Measurements from ENCODE around the gene SCUBE3. TPM values are rescaled to one million over a fixed set of nuclear protein-coding genes. Genes with fewer than 3 reads are reported as not detected.

SCUBE3 gene
- total and polyA plus RNA-seq, 2 experiments from 2014 or later, result 8.7 to 10.2 TPM

GRCh38 chr6:35295036-35295435, 81.3 kb downstream of the SCUBE3 start:
- H2AFZ ChIP-seq, result no peak overlapping the region
- DNase-seq (ENCODE audit: low spot score), result no peak
- no peak overlapping the region for H3K4me3 ChIP-seq
- 97% methylated on average over 2 of the region's 2 CpGs for WGBS (ENCODE audit: low lambda C conversion rate, missing lambda C conversion rate)
- H3K9me2 ChIP-seq (replicated peaks; ENCODE audit: insufficient read depth), result no peaks in the 10 kb centered on the region
- H3K27me3 ChIP-seq, result no peaks in the 10 kb centered on the region
- H3K27ac ChIP-seq, result no peak overlapping the region
- no peaks in the 10 kb centered on the region for H3K9me3 ChIP-seq (ENCODE audit: low read depth)
- H3K4me1 ChIP-seq (ENCODE audit: insufficient read depth), result peaks cover 5% of the 10 kb centered on the region
- H3K4me2 ChIP-seq, result no peak overlapping the region
- no peaks in the 10 kb centered on the region for H3K79me2 ChIP-seq
- H4K20me1 ChIP-seq (ENCODE audit: insufficient read depth, poor library complexity, severe bottlenecking), result no peaks in the 10 kb centered on the region
- TF ChIP-seq, protein P1, sequence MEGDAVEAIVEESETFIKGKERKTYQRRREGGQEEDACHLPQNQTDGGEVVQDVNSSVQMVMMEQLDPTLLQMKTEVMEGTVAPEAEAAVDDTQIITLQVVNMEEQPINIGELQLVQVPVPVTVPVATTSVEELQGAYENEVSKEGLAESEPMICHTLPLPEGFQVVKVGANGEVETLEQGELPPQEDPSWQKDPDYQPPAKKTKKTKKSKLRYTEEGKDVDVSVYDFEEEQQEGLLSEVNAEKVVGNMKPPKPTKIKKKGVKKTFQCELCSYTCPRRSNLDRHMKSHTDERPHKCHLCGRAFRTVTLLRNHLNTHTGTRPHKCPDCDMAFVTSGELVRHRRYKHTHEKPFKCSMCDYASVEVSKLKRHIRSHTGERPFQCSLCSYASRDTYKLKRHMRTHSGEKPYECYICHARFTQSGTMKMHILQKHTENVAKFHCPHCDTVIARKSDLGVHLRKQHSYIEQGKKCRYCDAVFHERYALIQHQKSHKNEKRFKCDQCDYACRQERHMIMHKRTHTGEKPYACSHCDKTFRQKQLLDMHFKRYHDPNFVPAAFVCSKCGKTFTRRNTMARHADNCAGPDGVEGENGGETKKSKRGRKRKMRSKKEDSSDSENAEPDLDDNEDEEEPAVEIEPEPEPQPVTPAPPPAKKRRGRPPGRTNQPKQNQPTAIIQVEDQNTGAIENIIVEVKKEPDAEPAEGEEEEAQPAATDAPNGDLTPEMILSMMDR (IDR thresholded peaks at IDR 0.05; ENCODE audit: poor library complexity), result no peak
- TF ChIP-seq EZH2 (IDR thresholded peaks at IDR 0.05; ENCODE audit: borderline replicate concordance), result no peak
- TF ChIP-seq EZH2phosphoT487 (IDR thresholded peaks at IDR 0.05; ENCODE audit: low read depth, severe bottlenecking, unreplicated experiment), result no peak
- no peaks in the 10 kb centered on the region for H3K36me3 ChIP-seq (replicated peaks; ENCODE audit: insufficient read depth, low read depth)

GRCh38 chr6:35295521-35296315, 82.0 kb downstream of the SCUBE3 start:
- Histone ChIP-seq H3K36me3 (replicated peaks; ENCODE audit: insufficient read depth, low read depth) (no peaks in the 10 kb centered on the region), H3K4me1 (ENCODE audit: insufficient read depth) (peaks cover 5% of the 10 kb centered on the region), H3K9me3 (ENCODE audit: low read depth) (no peaks in the 10 kb centered on the region), H3K9me2 (replicated peaks; ENCODE audit: insufficient read depth) (no peaks in the 10 kb centered on the region), H3K27ac (no peak overlapping the region), H3K4me2 (no peak overlapping the region), H4K20me1 (ENCODE audit: insufficient read depth, poor library complexity, severe bottlenecking) (no peaks in the 10 kb centered on the region), H3K27me3 (no peaks in the 10 kb centered on the region), H3K4me3 (no peak overlapping the region), H2AFZ (no peak overlapping the region), H3K79me2 (no peaks in the 10 kb centered on the region)
- TF ChIP-seq, protein P1 (IDR thresholded peaks at IDR 0.05; ENCODE audit: poor library complexity), result no peak
- no peak for TF ChIP-seq EZH2phosphoT487 (IDR thresholded peaks at IDR 0.05; ENCODE audit: low read depth, severe bottlenecking, unreplicated experiment)
- TF ChIP-seq EZH2 (IDR thresholded peaks at IDR 0.05; ENCODE audit: borderline replicate concordance), result no peak
- 83% methylated on average over 3 of the region's 3 CpGs for WGBS (ENCODE audit: low lambda C conversion rate, missing lambda C conversion rate)
- no peak for DNase-seq (ENCODE audit: low spot score)

GRCh38 chr6:35296931-35297600, 83.3 kb downstream of the SCUBE3 start:
- H3K27ac ChIP-seq, result peak overlapping the region; percentile 11
- WGBS (ENCODE audit: low lambda C conversion rate, missing lambda C conversion rate), result 76% methylated on average over 6 of the region's 6 CpGs
- H2AFZ ChIP-seq, result no peak overlapping the region
- H3K9me3 ChIP-seq (ENCODE audit: low read depth), result no peaks in the 10 kb centered on the region
- H3K4me1 ChIP-seq (ENCODE audit: insufficient read depth), result peaks cover 5% of the 10 kb centered on the region
- H4K20me1 ChIP-seq (ENCODE audit: insufficient read depth, poor library complexity, severe bottlenecking), result no peaks in the 10 kb centered on the region
- H3K4me2 ChIP-seq, result peak overlapping the region; percentile 81
- no peaks in the 10 kb centered on the region for H3K79me2 ChIP-seq
- H3K27me3 ChIP-seq, result no peaks in the 10 kb centered on the region
- DNase-seq (ENCODE audit: low spot score), result no peak
- H3K36me3 ChIP-seq (replicated peaks; ENCODE audit: insufficient read depth, low read depth), result no peaks in the 10 kb centered on the region
- no peak overlapping the region for H3K4me3 ChIP-seq
- H3K9me2 ChIP-seq (replicated peaks; ENCODE audit: insufficient read depth), result no peaks in the 10 kb centered on the region
- TF ChIP-seq, protein P1 (IDR thresholded peaks at IDR 0.05; ENCODE audit: poor library complexity), result no peak
- TF ChIP-seq EZH2 (IDR thresholded peaks at IDR 0.05; ENCODE audit: borderline replicate concordance), result no peak

Data from hepatocyte (in vitro differentiated cells).